HepG2 (cell line): ENCODE data around the gene GPATCH4. TPM values are rescaled to one million over a fixed set of nuclear protein-coding genes. Genes with fewer than 3 reads are reported as not detected.

ENCODE experiments used
- ATAC-seq: fragments of 200-7000 bp; cut with Tn5 transposase; 3 replicates; pipeline ENCODE4 v1.9.1; 2020; ENCODE audit warnings: mild to moderate bottlenecking, moderate library complexity
- BruUV-seq: library from RNA; stranded (reverse); fragments of 400-500 nt; replicated peaks from 2 replicates; lab custom pipeline; 2021; lab: Mats Ljungman, UMichigan
- CTCF ChIA-PET: fragments of 300-600 bp; formaldehyde crosslinking; extraction: SDS; loops from one replicate; lab custom pipeline; 2021; ENCODE audit warnings: low total read pairs, inconsistent platforms, low intra/inter-chr PET ratio; lab: Yijun Ruan, JAX
- POLR2A ChIA-PET: fragments of 350-600 bp; sonication (Branson Sonifier 250); formaldehyde crosslinking; loops from one replicate; lab custom pipeline; 2020; ENCODE audit warnings: antibody characterized with exemption, inconsistent platforms; lab: Yijun Ruan, JAX
- DNase-seq: peaks from one replicate; pipeline ENCODE4 v3.0.0-alpha.2; 2015; ENCODE audit warnings: low spot score
- FAIRE-seq: peaks from 3 replicates; lab custom pipeline; 2011; peaks lifted over from hg19 to GRCh38; lab: Jason Lieb, UNC
- H2AFZ ChIP-seq: one replicate; pipeline ENCODE4 v1.6.1; 2011; ENCODE audit warnings: low read length, inconsistent platforms
- H3K27ac ChIP-seq: fragments of 300-600 bp; 3 replicates; pipeline ENCODE4 v1.8.0; 2011; ENCODE audit warnings: mixed run types, mild to moderate bottlenecking, mixed read lengths, low read length, inconsistent platforms; ENCODE audit not compliant: insufficient read depth; ENCODE audit errors: extremely low read length
- H3K27me3 ChIP-seq, 2 experiments: fragments of 200-600 bp in 1 of 2; 2 replicates in 1 of 2; 3 replicates in 1 of 2; pipeline versions ENCODE4 v1.6.0 to v1.8.0; 2011; ENCODE audit warnings: low read length in 2 of 2, mild to moderate bottlenecking in 2 of 2, moderate library complexity in 2 of 2, inconsistent platforms in 1 of 2; ENCODE audit not compliant: insufficient read depth in 2 of 2, control insufficient read depth in 1 of 2
- H3K36me3 ChIP-seq, 2 experiments: fragments of 200-600 bp in 1 of 2; replicated peaks in 1 of 2; 2 replicates in 1 of 2; 3 replicates in 1 of 2; pipeline versions ENCODE4 v1.5.1 to v1.8.0; 2011; ENCODE audit warnings: low read length in 2 of 2, inconsistent platforms in 1 of 2; ENCODE audit not compliant: insufficient read depth in 2 of 2, control insufficient read depth in 1 of 2
- H3K4me1 ChIP-seq: 2 replicates; pipeline ENCODE4 v1.5.1; 2012; ENCODE audit warnings: low read length, inconsistent platforms; ENCODE audit not compliant: insufficient read depth
- H3K4me2 ChIP-seq: 2 replicates; pipeline ENCODE4 v1.6.0; 2011; ENCODE audit warnings: low read depth, low read length, inconsistent platforms
- H3K4me3 ChIP-seq, 3 experiments: fragments of 200-600 bp in 1 of 3; sonication (generic), shearing (Covaris generic) in 1 of 3; replicated peaks in 1 of 3; 2 replicates each; pipeline ENCODE4 v1.5.1; 2011 to 2016; ENCODE audit warnings: low read length in 3 of 3, inconsistent platforms in 2 of 3, low read depth in 2 of 3, mild to moderate bottlenecking in 2 of 3, control low read depth in 1 of 3, mixed read lengths in 1 of 3; ENCODE audit not compliant: insufficient read depth in 1 of 3
- H3K79me2 ChIP-seq: one replicate; pipeline ENCODE4 v1.6.1; 2011; ENCODE audit warnings: low read length, inconsistent platforms; ENCODE audit not compliant: insufficient read depth
- H3K9ac ChIP-seq: 2 replicates; pipeline ENCODE4 v1.6.0; 2011; ENCODE audit warnings: mild to moderate bottlenecking, low read depth, low read length, inconsistent platforms; ENCODE audit not compliant: insufficient read depth
- H3K9me3 ChIP-seq: 2 replicates; pipeline ENCODE4 v1.5.1; 2012; ENCODE audit warnings: mild to moderate bottlenecking, low read length
- H4K20me1 ChIP-seq: 2 replicates; pipeline ENCODE4 v1.6.0; 2011; ENCODE audit warnings: inconsistent platforms, mild to moderate bottlenecking, low read length, moderate library complexity; ENCODE audit not compliant: insufficient read depth
- HOXA5 ChIP-seq: sonication (generic); formaldehyde crosslinking; IDR thresholded peaks from 2 replicates; pipeline ENCODE4 v1.4.0; 2020; ENCODE audit warnings: missing genetic modification reagents
- KDM5B ChIP-seq: sonication (generic); formaldehyde crosslinking; IDR thresholded peaks from 2 replicates; pipeline ENCODE4 v1.4.0; 2020; ENCODE audit warnings: missing genetic modification reagents, mild to moderate bottlenecking, borderline replicate concordance
- MEIS2 ChIP-seq: sonication (generic); formaldehyde crosslinking; IDR thresholded peaks from 2 replicates; pipeline ENCODE4 v1.9.0; 2021; ENCODE audit warnings: mild to moderate bottlenecking, missing genetic modification reagents
- NFATC3 ChIP-seq: sonication (generic); formaldehyde crosslinking; IDR thresholded peaks from 2 replicates; pipeline ENCODE4 v1.5.1; 2020; ENCODE audit warnings: mild to moderate bottlenecking, missing genetic modification reagents
- POLR2A ChIP-seq, 2 experiments: IDR thresholded peaks; 2 replicates each; pipeline ENCODE4 v1.6.1; 2011; ENCODE audit warnings: low read depth in 2 of 2, low read length in 2 of 2, mild to moderate bottlenecking in 1 of 2, moderate library complexity in 1 of 2; ENCODE audit not compliant: insufficient read depth in 1 of 2
- POLR2AphosphoS5 ChIP-seq: IDR thresholded peaks from 2 replicates; pipeline ENCODE4 v1.6.1; 2012; ENCODE audit warnings: low read depth, low read length
- SALL1 ChIP-seq: sonication (generic); formaldehyde crosslinking; IDR thresholded peaks from 2 replicates; pipeline ENCODE4 v1.8.0; 2022; ENCODE audit warnings: mild to moderate bottlenecking, missing genetic modification reagents
- ZNF260 ChIP-seq: sonication (generic); formaldehyde crosslinking; IDR thresholded peaks from 2 replicates; pipeline ENCODE4 v1.4.0; 2020; ENCODE audit warnings: missing genetic modification reagents, low read depth, mild to moderate bottlenecking, borderline replicate concordance
- ZNF263 ChIP-seq: sonication (generic); formaldehyde crosslinking; IDR thresholded peaks from 2 replicates; pipeline ENCODE4 v1.4.0; 2020; ENCODE audit warnings: missing genetic modification reagents
- ZNF350 ChIP-seq: sonication (generic); formaldehyde crosslinking; IDR thresholded peaks from 2 replicates; pipeline ENCODE4 v1.4.0; 2020; ENCODE audit warnings: mild to moderate bottlenecking, low read depth, missing genetic modification reagents, borderline replicate concordance
- ZNF616 ChIP-seq: sonication (generic); formaldehyde crosslinking; IDR thresholded peaks from 2 replicates; pipeline ENCODE4 v1.5.0; 2020; ENCODE audit warnings: low read depth, mild to moderate bottlenecking, missing genetic modification reagents
- ZNF619 ChIP-seq: sonication (generic); formaldehyde crosslinking; IDR thresholded peaks from 2 replicates; pipeline ENCODE4 v1.4.0; 2020; ENCODE audit warnings: mild to moderate bottlenecking, missing genetic modification reagents
- ZNF670 ChIP-seq: sonication (generic); formaldehyde crosslinking; IDR thresholded peaks from 2 replicates; pipeline ENCODE4 v1.8.0; 2022; ENCODE audit warnings: mild to moderate bottlenecking, missing genetic modification reagents, borderline replicate concordance
- ZNF776 ChIP-seq: sonication (generic); formaldehyde crosslinking; IDR thresholded peaks from 2 replicates; pipeline ENCODE4 v1.4.0; 2020; ENCODE audit warnings: mild to moderate bottlenecking, missing genetic modification reagents
- WGBS: methylation state at CpG from one replicate; pipeline ENCODE4 v1.1.6; 2017; ENCODE audit warnings: low lambda C conversion rate; 5-methylcytosine and 5-hydroxymethylcytosine counted together
- in situ Hi-C: cut with HindIII; loops from 2 replicates; pipeline ENCODE4 v1.10.0; 2017; ENCODE audit warnings: low pct_unique_long_range_greater_than_20kb; ENCODE audit not compliant: extremely low pct_ligation_motif_present
- intact Hi-C: fragments of 100-400 bp; cut with micrococcal nuclease; formaldehyde crosslinking; loops from one replicate; pipeline ENCODE4 v1.10.0; 2022; ENCODE audit not compliant: unreplicated experiment
- polyA plus RNA-seq, 8 experiments: library from polyadenylated mRNA; depleted of rRNA in 3 of 8; stranded (reverse) in 7 of 8; unstranded in 1 of 8; fragments of >200 nt; fragmentation: Illumina TruSeq in 4 of 8; extraction: Trizol in 4 of 8; gene quantifications; 2 replicates each; pipeline versions ENCODE4 v1.2.1 to v1.2.3, GENCODE V29; 2011 to 2016; ENCODE audit warnings: low read depth in 4 of 8, missing spikeins in 1 of 8, mixed read lengths in 1 of 8; ENCODE audit not compliant: insufficient read depth in 1 of 8
- total RNA-seq, 5 experiments: library from RNA; depleted of rRNA; stranded (reverse); fragments of >200 nt; fragmentation: Illumina TruSeq; extraction: Trizol; gene quantifications; 2 replicates each; pipeline ENCODE4 v1.2.3, GENCODE V29; 2016; ENCODE audit warnings: low read depth in 1 of 5
- TF ChIP-seq, protein P1 (sequence below): sonication (generic); formaldehyde crosslinking; IDR thresholded peaks from 2 replicates; pipeline ENCODE4 v1.5.1; 2020; ENCODE audit warnings: mild to moderate bottlenecking, missing genetic modification reagents, moderate library complexity
- TF ChIP-seq, protein P2 (sequence below): sonication (generic); formaldehyde crosslinking; IDR thresholded peaks from 2 replicates; pipeline ENCODE4 v1.4.0; 2020; ENCODE audit warnings: missing genetic modification reagents, low read depth, mild to moderate bottlenecking, borderline replicate concordance
- TF ChIP-seq, protein P3 (sequence below): sonication (generic); formaldehyde crosslinking; IDR thresholded peaks from 2 replicates; pipeline ENCODE4 v1.5.1; 2020; ENCODE audit warnings: mild to moderate bottlenecking, moderate library complexity, missing genetic modification reagents

GPATCH4 gene
- total and polyA plus RNA-seq, 2 of the 13 experiments (the other 11 are each of a cell fraction or from before 2014, with no cell fraction given): 19.2 to 37.9 TPM

DNA sequence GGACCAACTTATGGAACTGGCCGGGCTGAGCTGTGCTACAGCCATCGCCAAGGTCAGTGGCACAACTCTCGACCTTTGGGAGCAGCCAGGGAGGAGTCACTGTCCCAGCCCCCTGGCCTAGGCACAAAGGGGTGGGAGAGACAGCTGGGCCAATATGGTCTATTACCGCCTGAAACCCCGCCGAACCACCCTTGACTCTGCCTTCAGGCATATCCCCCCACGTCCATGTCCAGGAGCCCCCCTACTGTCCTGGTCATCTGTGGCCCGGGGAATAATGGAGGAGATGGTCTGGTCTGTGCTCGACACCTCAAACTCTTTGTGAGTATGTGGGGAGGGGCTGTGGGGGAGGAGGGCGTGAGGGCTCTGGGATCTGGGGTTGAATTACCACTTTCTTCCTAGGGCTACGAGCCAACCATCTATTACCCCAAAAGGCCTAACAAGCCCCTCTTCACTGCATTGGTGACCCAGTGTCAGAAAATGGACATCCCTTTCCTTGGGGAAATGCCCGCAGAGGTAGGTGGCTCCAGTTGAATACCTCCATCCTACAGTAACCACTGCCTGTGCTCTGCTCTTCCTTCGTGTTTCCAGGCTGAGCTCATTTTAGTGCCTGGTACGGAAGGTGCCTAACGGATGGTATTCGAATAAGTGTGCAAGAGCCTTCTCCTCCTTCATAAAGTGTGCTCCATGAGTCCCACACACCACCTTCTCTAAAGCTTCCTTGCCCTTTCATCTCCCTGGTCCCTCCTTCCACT is 8.9 kb downstream of the GPATCH4 start:
- Histone ChIP-seq H3K36me3 (peaks cover 3 to 34% of the 10 kb centered on the region in 2 experiments), H3K9me3 (no peaks in the 10 kb centered on the region), H3K27ac (peak overlapping the region; percentile 68), H3K27me3 (no peaks in the 10 kb centered on the region), H4K20me1 (no peaks in the 10 kb centered on the region), H3K9ac (peak overlapping the region; percentile 87), H3K4me3 (peak overlapping the region; percentile 73 to 86 (median 81); a peak in 5 of 6 replicates), H3K4me2 (peak overlapping the region; percentile 92), H3K4me1 (peaks cover 21% of the 10 kb centered on the region), H2AFZ (no peak overlapping the region), H3K79me2 (peaks cover 3% of the 10 kb centered on the region)
- WGBS: 64% methylated on average over 11 of the region's 16 CpGs
- no peak for DNase-seq
- in situ Hi-C loops: no loop called here
- ChIA-PET CTCF (no interaction called here), POLR2A (interaction anchor here (1.0 to 2.3 kb wide), 7 partner anchors 9 to 135 kb away, joined by 3 to 36 read pairs (median 8); partner anchors contain the start of gene GPATCH4)
- peak; percentile 50; the same call in 2 of the 3 replicates for ATAC-seq
- BruUV-seq: TSS peak; percentile 58
- no peak for FAIRE-seq
- intact Hi-C loops: no loop called here
- TF ChIP-seq POLR2A (IDR thresholded peaks at IDR 0.05; ENCODE audit: insufficient read depth in 1 of 2, low read depth in 2 of 2, low read length in 2 of 2): peak in 1 of 2 experiments; percentile 23; a peak in 2 of 4 replicates
- TF ChIP-seq NFATC3 (CRISPR knock-in tag): 0 out of 2 replicates have a peak, but pooled peaks have one; percentile 4
- 0 out of 2 replicates have a peak, but pooled peaks have one; percentile 23 for TF ChIP-seq ZNF619
- TF ChIP-seq, protein P1, sequence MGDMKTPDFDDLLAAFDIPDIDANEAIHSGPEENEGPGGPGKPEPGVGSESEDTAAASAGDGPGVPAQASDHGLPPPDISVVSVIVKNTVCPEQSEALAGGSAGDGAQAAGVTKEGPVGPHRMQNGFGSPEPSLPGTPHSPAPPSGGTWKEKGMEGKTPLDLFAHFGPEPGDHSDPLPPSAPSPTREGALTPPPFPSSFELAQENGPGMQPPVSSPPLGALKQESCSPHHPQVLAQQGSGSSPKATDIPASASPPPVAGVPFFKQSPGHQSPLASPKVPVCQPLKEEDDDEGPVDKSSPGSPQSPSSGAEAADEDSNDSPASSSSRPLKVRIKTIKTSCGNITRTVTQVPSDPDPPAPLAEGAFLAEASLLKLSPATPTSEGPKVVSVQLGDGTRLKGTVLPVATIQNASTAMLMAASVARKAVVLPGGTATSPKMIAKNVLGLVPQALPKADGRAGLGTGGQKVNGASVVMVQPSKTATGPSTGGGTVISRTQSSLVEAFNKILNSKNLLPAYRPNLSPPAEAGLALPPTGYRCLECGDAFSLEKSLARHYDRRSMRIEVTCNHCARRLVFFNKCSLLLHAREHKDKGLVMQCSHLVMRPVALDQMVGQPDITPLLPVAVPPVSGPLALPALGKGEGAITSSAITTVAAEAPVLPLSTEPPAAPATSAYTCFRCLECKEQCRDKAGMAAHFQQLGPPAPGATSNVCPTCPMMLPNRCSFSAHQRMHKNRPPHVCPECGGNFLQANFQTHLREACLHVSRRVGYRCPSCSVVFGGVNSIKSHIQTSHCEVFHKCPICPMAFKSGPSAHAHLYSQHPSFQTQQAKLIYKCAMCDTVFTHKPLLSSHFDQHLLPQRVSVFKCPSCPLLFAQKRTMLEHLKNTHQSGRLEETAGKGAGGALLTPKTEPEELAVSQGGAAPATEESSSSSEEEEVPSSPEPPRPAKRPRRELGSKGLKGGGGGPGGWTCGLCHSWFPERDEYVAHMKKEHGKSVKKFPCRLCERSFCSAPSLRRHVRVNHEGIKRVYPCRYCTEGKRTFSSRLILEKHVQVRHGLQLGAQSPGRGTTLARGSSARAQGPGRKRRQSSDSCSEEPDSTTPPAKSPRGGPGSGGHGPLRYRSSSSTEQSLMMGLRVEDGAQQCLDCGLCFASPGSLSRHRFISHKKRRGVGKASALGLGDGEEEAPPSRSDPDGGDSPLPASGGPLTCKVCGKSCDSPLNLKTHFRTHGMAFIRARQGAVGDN (CRISPR knock-in tag): peak; percentile 60
- TF ChIP-seq ZNF260 (CRISPR knock-in tag): no peak
- TF ChIP-seq ZNF670 (CRISPR knock-in tag): peak; percentile 10; the same call in 1 of the 2 replicates
- peak; percentile 17; the same call in 1 of the 2 replicates for TF ChIP-seq ZNF776 (CRISPR knock-in tag)
- no peak for TF ChIP-seq MEIS2
- TF ChIP-seq ZNF616 (CRISPR knock-in tag): 0 out of 2 replicates have a peak, but pooled peaks have one; percentile 6
- peak; percentile 35; the same call in 1 of the 2 replicates for TF ChIP-seq ZNF263
- 0 out of 2 replicates have a peak, but pooled peaks have one; percentile 8 for TF ChIP-seq ZNF350
- TF ChIP-seq KDM5B (CRISPR knock-in tag): 0 out of 2 replicates have a peak, but pooled peaks have one; percentile 3
- peak; percentile 26 for TF ChIP-seq POLR2AphosphoS5
- TF ChIP-seq, protein P2, sequence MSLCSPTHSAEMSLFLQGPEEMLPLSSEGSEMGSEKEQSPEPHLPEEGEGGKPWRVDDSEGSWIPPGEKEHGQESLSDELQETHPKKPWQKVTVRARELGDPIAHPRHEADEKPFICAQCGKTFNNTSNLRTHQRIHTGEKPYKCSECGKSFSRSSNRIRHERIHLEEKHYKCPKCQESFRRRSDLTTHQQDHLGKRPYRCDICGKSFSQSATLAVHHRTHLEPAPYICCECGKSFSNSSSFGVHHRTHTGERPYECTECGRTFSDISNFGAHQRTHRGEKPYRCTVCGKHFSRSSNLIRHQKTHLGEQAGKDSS (CRISPR knock-in tag): peak; percentile 92
- no peak for TF ChIP-seq HOXA5
- 0 out of 2 replicates have a peak, but pooled peaks have one; percentile 21 for TF ChIP-seq SALL1 (CRISPR knock-in tag)
- TF ChIP-seq, protein P3, sequence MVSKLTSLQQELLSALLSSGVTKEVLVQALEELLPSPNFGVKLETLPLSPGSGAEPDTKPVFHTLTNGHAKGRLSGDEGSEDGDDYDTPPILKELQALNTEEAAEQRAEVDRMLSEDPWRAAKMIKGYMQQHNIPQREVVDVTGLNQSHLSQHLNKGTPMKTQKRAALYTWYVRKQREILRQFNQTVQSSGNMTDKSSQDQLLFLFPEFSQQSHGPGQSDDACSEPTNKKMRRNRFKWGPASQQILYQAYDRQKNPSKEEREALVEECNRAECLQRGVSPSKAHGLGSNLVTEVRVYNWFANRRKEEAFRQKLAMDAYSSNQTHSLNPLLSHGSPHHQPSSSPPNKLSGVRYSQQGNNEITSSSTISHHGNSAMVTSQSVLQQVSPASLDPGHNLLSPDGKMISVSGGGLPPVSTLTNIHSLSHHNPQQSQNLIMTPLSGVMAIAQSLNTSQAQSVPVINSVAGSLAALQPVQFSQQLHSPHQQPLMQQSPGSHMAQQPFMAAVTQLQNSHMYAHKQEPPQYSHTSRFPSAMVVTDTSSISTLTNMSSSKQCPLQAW: peak; percentile 39; the same call in 1 of the 2 replicates
